HEK293 (cell line): Measurements from ENCODE around the gene ITGA2B.
"Not testable (repeated sequence)": the region's sequence is repeated elsewhere in the genome, so short reads cannot be mapped to it uniquely, and the experiment has no call there.

ENCODE experiments used
- CTCF ChIA-PET: fragments of 350-600 bp; formaldehyde crosslinking; extraction: SDS; loops from one replicate; lab custom pipeline; 2021; ENCODE audit warnings: antibody characterized with exemption; lab: Yijun Ruan, JAX
- POLR2A ChIA-PET: fragments of 300-600 bp; formaldehyde crosslinking; extraction: SDS; loops from one replicate; lab custom pipeline; 2020; ENCODE audit warnings: antibody characterized with exemption, inconsistent platforms; lab: Yijun Ruan, JAX
- H3K27ac ChIP-seq: fragments of 200-500 bp; sonication (Bioruptor generic); 2 replicates; pipeline ENCODE4 v1.5.1; 2014; ENCODE audit warnings: low read depth, low read length, control low read depth, inconsistent platforms; ENCODE audit errors: extremely low read depth
- H3K36me3 ChIP-seq, 2 experiments: fragments of 200-500 bp in 1 of 2; sonication (Bioruptor generic) in 1 of 2; 1 replicate in 1 of 2; 2 replicates in 1 of 2; pipeline ENCODE4 v1.5.1; 2014 to 2017; ENCODE audit warnings: inconsistent platforms in 2 of 2, low read length in 2 of 2; ENCODE audit not compliant: control insufficient read depth in 2 of 2, insufficient read depth in 1 of 2
- H3K4me1 ChIP-seq: fragments of 200-500 bp; sonication (Bioruptor generic); 2 replicates; pipeline ENCODE4 v1.5.1; 2014; ENCODE audit warnings: mild to moderate bottlenecking, low read length, inconsistent platforms; ENCODE audit not compliant: control insufficient read depth, insufficient read depth
- H3K4me3 ChIP-seq: 2 replicates; pipeline ENCODE4 v1.5.1; 2011; ENCODE audit warnings: low read depth, mild to moderate bottlenecking, control low read depth, low read length, moderate library complexity
- H3K9me3 ChIP-seq: fragments of 200-500 bp; sonication (Bioruptor generic); 2 replicates; pipeline ENCODE4 v1.5.1; 2014; ENCODE audit warnings: low read depth, low read length, inconsistent platforms; ENCODE audit not compliant: control insufficient read depth, insufficient read depth
- FEZF1 ChIP-seq: fragments of 450-650 bp; formaldehyde crosslinking; IDR thresholded peaks from 2 replicates; pipeline ENCODE4 v1.5.1; 2016; ENCODE audit warnings: missing biosample characterization, missing genetic modification characterization
- GLI2 ChIP-seq: fragments of 450-650 bp; formaldehyde crosslinking; IDR thresholded peaks from 2 replicates; pipeline ENCODE4; 2017; ENCODE audit warnings: missing biosample characterization, missing genetic modification characterization, low read depth, borderline replicate concordance
- GLIS1 ChIP-seq: fragments of 450-650 bp; formaldehyde crosslinking; IDR thresholded peaks from 2 replicates; pipeline ENCODE4 v1.5.1; 2016; ENCODE audit warnings: missing biosample characterization, missing genetic modification characterization
- ZBTB17 ChIP-seq: fragments of 450-650 bp; formaldehyde crosslinking; IDR thresholded peaks from 2 replicates; pipeline ENCODE4 v1.5.1; 2016; ENCODE audit warnings: missing biosample characterization, missing genetic modification characterization
- ZIC2 ChIP-seq: fragments of 450-650 bp; formaldehyde crosslinking; IDR thresholded peaks from 2 replicates; pipeline ENCODE4 v1.5.1; 2016; ENCODE audit warnings: missing biosample characterization, missing genetic modification characterization
- ZNF341 ChIP-seq: fragments of 450-650 bp; formaldehyde crosslinking; IDR thresholded peaks from 2 replicates; pipeline ENCODE4; 2016; ENCODE audit warnings: low read depth, missing biosample characterization, missing genetic modification characterization
- TF ChIP-seq, protein P1 (sequence below): fragments of 450-650 bp; formaldehyde crosslinking; conservative IDR thresholded peaks from 2 replicates; pipeline ENCODE4 v1.5.1; 2016; ENCODE audit warnings: low read depth, missing biosample characterization, missing genetic modification characterization
- TF ChIP-seq, protein P2 (sequence below): fragments of 450-650 bp; formaldehyde crosslinking; IDR thresholded peaks from 2 replicates; pipeline ENCODE4 v1.5.1; 2016; ENCODE audit warnings: missing biosample characterization, missing genetic modification characterization

The ITGA2B gene

DNA sequence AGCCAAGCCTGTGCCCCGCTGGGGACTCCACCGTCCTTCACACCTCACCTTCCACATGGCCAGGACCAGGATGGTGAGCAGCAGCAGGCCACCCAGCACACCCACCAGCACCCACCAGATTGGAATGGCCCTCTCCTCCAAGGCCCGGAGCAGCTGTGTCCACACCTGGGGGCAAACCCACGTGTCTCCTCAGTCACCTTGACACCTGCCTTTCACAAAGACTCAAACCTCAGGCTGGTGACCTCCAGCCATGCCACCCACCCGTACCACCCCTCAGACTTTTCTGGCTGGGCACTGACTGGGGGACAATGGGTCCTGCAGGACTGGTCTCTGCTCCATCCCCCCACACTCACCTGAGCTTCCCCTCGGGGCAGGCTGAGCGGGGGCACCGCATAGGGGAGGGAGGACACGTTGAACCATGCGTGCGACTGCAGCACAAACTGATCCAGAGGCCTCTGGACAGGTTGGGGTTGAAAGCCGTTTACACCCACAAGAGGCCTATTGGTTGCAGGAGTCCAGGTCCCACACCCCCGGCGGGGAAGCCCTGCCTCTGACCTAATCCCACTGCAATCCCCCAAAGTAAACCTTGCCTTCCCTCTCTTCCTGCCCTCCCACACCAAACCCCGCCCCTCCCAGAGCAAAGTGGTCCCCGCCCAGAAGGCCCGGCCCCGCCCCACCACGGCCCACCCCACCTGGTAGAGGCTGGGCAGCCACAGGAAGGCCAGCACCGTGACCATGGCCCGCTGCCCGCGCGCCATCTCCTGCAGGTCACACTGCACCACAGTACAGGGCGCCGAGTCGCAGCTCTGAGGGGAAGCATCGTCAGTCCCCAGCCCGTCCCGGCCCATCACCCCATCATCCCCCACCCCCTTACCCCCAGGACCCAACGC lies 14.9 kb downstream of the ITGA2B start (continued):
- TF ChIP-seq, protein P1, sequence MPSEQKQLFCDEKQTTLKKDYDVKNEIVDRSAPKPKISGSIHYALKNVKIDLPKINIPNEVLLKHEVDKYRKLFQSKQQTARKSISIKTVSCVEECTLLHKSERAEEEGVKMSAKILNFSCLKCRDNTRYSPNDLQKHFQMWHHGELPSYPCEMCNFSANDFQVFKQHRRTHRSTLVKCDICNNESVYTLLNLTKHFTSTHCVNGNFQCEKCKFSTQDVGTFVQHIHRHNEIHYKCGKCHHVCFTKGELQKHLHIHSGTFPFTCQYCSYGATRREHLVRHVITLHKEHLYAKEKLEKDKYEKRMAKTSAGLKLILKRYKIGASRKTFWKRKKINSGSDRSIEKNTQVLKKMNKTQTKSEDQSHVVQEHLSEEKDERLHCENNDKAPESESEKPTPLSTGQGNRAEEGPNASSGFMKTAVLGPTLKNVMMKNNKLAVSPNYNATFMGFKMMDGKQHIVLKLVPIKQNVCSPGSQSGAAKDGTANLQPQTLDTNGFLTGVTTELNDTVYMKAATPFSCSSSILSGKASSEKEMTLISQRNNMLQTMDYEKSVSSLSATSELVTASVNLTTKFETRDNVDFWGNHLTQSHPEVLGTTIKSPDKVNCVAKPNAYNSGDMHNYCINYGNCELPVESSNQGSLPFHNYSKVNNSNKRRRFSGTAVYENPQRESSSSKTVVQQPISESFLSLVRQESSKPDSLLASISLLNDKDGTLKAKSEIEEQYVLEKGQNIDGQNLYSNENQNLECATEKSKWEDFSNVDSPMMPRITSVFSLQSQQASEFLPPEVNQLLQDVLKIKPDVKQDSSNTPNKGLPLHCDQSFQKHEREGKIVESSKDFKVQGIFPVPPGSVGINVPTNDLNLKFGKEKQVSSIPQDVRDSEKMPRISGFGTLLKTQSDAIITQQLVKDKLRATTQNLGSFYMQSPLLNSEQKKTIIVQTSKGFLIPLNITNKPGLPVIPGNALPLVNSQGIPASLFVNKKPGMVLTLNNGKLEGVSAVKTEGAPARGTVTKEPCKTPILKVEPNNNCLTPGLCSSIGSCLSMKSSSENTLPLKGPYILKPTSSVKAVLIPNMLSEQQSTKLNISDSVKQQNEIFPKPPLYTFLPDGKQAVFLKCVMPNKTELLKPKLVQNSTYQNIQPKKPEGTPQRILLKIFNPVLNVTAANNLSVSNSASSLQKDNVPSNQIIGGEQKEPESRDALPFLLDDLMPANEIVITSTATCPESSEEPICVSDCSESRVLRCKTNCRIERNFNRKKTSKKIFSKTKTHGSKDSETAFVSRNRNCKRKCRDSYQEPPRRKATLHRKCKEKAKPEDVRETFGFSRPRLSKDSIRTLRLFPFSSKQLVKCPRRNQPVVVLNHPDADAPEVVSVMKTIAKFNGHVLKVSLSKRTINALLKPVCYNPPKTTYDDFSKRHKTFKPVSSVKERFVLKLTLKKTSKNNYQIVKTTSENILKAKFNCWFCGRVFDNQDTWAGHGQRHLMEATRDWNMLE (tag by site-specific recombination) = no peak
- no peak for TF ChIP-seq GLIS1 (tag by site-specific recombination)
- TF ChIP-seq, protein P2, sequence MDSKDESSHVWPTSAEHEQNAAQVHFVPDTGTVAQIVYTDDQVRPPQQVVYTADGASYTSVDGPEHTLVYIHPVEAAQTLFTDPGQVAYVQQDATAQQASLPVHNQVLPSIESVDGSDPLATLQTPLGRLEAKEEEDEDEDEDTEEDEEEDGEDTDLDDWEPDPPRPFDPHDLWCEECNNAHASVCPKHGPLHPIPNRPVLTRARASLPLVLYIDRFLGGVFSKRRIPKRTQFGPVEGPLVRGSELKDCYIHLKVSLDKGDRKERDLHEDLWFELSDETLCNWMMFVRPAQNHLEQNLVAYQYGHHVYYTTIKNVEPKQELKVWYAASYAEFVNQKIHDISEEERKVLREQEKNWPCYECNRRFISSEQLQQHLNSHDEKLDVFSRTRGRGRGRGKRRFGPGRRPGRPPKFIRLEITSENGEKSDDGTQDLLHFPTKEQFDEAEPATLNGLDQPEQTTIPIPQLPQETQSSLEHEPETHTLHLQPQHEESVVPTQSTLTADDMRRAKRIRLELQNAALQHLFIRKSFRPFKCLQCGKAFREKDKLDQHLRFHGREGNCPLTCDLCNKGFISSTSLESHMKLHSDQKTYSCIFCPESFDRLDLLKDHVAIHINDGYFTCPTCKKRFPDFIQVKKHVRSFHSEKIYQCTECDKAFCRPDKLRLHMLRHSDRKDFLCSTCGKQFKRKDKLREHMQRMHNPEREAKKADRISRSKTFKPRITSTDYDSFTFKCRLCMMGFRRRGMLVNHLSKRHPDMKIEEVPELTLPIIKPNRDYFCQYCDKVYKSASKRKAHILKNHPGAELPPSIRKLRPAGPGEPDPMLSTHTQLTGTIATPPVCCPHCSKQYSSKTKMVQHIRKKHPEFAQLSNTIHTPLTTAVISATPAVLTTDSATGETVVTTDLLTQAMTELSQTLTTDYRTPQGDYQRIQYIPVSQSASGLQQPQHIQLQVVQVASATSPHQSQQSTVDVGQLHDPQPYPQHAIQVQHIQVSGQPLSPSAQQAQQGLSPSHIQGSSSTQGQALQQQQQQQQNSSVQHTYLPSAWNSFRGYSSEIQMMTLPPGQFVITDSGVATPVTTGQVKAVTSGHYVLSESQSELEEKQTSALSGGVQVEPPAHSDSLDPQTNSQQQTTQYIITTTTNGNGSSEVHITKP (tag by site-specific recombination) = no peak

DNA sequence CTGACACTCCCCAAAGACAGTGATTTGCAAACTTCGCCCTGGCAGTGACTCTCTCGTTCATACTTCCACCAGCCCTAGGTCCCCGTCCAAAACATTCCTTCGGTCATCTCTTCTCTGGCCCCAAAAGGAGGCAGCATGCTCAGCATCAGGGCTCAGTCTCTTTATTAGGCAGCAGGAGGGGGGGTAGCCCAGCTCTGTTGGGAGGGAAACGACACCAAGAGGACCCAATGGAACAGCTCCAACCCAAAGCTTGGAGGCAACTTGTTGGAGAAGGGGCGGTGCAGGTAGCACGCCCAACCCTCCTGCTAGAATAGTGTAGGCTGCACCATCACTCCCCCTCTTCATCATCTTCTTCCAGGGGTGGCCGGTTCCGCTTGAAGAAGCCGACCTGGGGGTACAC lies 17.4 kb downstream of the ITGA2B start:
- no peak overlapping the region for H3K27ac ChIP-seq
- H3K36me3 ChIP-seq = no peaks in the 10 kb centered on the region
- H3K9me3 ChIP-seq = no peaks in the 10 kb centered on the region
- no peak for TF ChIP-seq GLI2 (tag by site-specific recombination)
- ChIA-PET CTCF (interaction anchor here (1.0 to 1.6 kb wide), 4 partner anchors 9 to 41 kb away, joined by 3 to 7 read pairs (median 4); partner anchors contain the start of gene FAM171A2), POLR2A (interaction anchor here (0.7 kb wide), 1 partner anchor 27 kb away, joined by 3 read pairs; the partner anchor contains the start of gene GRN)
- no peaks in the 10 kb centered on the region for H3K4me1 ChIP-seq
- no peak overlapping the region for H3K4me3 ChIP-seq

DNA sequence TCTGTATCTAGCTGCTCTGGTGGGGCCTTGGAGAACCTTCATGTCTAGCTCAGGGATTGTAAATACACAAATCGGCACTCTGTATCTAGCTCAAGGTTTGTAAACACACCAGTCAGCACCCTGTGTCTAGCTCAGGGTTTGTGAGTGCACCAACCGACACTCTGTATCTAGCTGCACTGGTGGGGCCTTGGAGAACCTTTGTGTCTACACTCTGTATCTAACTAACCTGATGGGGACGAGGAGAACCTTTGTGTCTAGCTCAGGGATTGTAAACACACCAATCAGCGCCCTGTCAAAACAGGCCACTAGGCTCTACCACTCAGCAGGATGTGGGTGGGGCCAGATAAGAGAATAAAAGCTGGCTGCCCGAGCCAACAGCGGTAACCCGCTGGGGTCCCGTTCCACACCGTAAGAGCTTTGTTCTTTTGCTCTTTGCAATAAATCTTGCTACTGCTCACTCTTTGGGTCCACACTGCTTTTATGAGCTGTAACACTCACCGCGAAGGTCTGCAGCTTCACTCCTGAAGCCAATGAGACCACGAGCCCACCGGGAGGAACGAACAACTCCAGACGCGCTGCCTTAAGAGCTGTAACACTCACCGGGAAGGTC lies 19.9 kb downstream of the ITGA2B start:
- not testable (repeated sequence) for H3K36me3 ChIP-seq, H3K4me1 ChIP-seq, H3K4me3 ChIP-seq, H3K27ac ChIP-seq
- ChIA-PET CTCF (interaction anchor here (0.6 to 1.8 kb wide), 5 partner anchors 11 to 178 kb away, joined by 3 to 7 read pairs (median 3); no protein-coding TSS in a partner anchor), POLR2A (interaction anchor here (1.0 to 1.5 kb wide), 3 partner anchors 11 to 149 kb away, joined by 3 to 4 read pairs (median 4); no protein-coding TSS in a partner anchor)
- TF ChIP-seq FEZF1 (tag by site-specific recombination) (peak; percentile 95), ZNF341 (peak; percentile 35; the same call in 1 of the 2 replicates), ZBTB17 (tag by site-specific recombination) (0 out of 2 replicates have a peak, but pooled peaks have one; percentile 23), ZIC2 (tag by site-specific recombination) (peak; percentile 81)
- TF ChIP-seq, all 188 proteins: peak for 4; not testable (repeated sequence) for 184
- not testable (repeated sequence) for H3K9me3 ChIP-seq
